Measurements from ENCODE around the gene RSPO3.

RSPO3 gene

DNA sequence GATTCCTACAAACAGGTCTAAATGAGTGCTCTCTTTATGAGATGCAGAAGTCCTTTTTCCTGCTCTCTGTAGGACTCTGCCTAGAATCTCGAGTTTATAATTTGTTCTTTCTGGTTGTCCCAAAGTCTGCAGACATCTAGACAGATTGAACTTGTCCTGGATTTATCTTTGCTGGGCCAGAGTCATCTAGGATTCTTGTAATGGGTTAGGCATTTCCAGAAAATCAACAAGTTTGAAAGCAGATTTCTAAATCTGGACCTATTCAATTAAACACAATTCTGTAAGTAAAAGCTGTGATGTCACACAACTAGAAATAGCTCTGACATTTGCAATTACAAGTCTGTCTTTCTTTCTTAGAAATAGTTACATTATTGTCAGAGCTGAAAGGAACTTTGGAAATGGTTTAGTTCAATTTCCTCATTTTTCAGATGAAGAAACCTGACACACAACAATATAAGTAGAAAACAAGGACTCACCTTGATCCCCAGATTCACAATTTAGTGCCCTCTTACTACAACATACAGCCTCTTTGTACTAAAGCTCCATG lies 4.2 kb upstream of the RSPO3 start:
- no peak for DNase-seq

DNA sequence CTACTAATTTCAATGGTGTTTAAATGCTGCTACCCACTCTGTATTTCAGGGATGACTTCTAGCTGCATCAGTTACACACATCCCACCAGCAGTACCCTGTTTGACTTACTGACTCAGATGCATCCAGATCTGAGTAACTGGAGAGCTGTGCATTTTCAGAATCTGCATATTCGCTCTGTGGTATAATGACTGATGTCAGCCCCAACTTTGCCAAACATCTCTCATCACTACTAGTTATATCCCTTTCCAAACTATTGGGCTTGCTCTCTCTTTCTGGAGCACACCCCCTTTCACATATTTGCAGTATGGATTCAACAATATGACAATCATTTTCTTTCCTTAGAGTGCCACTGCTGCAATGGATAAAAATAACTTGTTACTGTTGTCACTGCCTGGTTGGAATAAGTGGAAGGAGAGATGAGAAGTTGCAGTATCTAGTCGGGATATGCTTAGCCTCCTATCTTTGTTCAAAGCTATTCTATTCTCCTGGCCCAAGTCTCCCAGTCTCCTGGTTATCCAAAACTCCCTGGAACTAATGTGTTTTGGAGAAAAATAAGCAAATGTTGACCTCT lies 3.3 kb upstream of the RSPO3 start:
- DNase-seq, result no peak

DNA sequence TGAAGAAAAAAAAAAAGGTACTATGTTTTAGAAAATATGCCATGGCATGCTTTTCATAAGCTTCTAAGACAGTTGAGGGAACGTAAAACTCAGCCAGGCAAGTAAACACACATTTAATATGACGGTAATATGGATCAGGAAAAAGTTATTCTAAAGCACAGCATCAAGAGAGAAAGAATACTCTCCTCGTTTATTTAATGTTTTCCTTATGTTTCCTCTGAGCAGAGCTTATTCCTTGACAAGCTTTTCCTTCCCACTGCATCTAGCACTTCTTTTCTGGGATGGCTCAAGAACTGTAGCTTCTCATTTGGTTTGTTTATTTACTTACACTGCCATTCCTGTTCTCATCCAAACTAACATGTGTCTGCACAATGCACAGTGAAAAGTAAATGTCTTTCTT lies 2.7 kb upstream of the RSPO3 start:
- DNase-seq, result no peak

DNA sequence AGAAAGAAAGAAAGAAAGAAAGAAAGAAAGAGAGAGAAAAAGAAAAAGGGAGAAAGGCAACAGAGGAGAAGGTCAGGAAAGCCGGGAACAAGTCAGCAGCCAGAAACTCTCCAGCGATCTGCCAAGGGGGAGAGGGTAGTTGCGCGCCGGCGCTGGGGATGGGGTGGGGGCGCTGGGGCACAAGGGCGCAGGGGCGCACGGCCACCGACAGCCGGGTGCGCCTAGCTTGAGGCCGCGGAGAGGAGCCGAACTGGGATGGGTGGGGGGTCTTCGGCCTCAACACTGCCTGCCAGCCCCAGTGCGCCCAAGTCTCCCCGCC lies 533 bp upstream of the RSPO3 start:
- no peak for DNase-seq

DNA sequence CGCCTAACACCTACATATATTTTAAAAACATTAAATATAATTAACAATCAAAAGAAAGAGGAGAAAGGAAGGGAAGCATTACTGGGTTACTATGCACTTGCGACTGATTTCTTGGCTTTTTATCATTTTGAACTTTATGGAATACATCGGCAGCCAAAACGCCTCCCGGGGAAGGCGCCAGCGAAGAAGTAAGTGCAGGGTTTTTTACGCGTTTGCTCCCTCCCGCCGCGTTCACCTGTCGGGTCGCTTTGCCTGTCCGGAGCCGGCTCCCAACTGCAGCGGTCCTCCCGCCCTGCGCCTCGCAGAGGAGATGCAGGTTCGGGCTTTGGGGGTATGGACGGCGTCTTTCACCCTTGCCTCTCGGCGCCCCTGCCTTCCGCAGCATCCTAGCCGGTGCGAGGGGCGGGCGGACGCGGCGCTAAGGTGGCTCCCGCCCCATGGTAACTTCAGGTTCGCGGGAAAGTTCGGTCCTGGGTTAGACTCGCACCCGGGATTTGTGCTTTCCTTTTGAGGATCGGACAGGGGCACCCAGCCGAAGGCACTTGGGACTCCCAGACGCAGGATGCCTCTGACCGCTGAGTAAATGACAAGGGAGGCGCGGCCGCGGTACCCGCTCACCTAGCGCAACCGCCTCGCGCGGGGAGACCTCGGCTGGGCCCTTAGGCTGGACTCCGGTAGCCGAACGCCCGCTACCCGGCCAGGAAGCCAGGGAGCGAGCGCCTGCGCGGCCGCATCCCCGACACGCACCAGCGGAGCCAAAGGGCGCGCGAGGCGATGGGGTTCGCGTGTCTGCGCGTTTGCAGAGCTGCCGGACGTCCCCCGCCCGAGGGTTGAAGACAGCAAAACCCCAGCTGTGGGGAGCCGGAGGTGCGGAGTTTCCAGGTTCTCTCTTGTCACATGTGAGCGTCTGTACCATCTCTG lies 891 bp downstream of the RSPO3 start:
- DNase-seq, result peak; percentile 74

DNA sequence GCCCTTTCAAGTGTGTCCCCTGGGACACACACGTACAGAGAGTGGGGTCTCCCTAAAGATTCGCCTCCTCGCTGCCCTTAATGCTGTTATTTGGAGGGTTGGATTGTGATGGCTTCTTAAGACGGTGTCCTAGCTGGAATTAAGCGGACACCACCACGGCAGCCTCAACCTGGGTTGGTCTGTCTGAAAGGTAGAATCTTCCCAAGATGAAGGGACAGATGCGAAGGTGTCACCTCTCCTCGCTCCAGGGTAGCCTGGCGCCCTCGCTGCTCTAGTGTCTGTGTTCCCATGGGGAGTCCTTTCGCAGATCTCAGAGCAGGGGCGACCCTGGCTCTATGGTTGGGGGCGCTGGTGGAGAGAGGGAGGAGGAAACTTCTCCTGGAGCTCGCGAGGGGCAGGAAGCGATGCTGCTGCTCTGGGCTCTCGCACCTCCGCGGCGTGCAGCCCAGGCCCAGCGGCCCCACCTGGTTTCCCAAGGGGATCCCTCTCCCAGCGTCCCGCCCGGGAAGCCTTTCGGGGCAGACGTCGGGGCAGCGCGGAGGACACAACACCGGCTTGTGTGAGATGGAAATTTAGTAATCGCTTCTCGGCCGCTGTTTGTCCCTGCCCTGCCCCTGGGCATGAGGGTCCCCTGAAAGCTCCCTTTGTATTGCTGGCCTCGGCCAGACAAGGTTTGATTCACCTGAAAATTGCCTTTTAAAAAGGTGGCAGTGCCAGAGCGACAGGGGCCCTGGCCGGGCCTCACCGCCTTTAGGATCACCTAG lies 1.7 kb downstream of the RSPO3 start:
- DNase-seq, result peak; percentile 60

DNA sequence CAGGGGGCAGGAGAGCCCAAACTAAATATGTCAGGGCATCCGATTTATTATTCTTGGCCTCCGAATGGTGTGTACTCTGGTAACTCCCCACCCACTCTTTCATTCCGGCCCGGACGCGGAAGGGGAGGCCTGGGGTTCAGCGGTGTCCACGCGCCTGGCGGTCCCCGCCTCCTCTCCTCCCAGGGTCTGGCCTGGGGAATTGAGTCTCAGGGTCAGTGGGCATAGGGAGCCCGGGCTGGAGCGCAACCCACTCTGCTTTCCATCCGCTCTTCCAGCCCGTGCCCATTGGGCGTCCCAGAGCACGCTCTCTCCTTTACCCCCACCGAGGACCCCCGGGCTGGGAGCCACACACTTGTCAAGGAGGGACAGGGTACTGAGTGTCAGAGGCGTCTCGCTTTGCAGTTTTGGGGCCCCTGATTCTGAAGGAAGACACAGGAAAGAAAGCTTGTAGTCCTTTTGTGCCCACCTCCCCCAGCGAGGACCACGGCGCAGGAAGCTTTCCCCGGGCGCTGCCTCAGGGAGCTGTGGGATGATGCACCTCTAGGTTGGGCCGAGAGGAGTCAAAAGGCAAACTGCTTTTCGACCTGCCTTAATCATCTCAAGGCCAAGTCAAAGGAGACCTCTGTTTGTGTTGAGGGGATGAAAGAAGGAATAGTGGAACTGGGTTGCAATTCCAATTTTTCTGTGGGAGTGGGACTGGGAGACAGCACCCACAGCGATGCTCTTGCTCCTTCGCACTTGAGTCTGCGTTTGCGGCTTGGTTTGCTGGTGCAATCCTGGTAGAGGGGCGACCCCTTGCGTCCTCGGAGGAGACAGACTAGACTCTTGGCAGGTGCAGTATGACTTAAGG lies 2.5 kb downstream of the RSPO3 start:
- DNase-seq, result peak; percentile 93

DNA sequence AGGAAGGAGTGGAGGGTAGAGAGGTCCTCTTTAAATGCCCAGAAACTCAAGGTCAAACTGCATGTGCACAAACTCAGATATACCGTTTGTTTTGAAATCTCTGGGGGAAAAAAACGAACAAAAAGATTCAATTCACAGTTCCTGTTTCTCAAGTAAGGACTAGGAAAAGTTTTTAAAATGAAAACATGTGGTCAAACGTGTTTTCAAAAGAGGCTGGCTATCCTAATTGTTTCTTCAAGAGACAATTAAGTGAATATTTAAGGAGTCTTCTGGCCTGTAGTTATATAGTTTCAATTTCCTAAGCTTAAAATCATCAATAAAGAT lies 3.1 kb downstream of the RSPO3 start:
- no peak for DNase-seq

DNA sequence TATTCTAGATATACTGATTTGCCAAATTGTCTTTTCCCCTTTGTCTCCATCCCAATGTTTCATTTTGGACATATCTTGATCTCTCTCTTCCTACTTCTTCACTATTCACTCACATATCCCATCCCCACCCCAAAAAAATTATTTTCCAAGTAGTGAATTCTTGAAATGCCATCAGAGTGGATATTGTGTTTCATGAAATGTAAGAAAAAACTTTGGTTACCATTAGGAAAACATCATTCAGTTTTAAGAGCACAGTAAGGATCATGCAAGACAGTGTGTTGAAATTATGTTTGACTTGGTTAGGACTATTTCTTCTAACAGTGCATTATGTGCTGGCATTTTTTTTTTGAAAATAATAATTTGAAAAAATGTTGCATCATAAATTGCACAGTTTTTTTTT lies 5.7 kb downstream of the RSPO3 start:
- DNase-seq, result no peak

DNA sequence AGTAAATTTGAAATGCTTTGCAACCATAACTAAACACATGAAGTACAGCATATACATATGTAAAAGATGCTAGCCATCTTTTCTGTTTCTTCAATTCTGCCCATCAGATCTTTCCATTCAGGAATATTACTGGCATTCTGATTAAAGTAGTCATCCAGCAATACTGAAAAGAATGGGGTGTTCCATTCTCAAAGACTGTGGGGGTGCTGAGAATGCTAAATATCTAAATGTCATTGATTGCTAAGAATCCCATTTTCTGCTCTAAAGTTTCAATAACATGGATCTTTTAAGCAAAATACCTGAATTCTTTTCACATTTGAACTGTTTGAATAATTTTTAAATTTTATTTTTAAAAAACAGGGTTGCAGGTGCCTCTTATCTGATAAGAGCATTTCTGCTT lies 6.2 kb downstream of the RSPO3 start:
- DNase-seq, result no peak

DNA sequence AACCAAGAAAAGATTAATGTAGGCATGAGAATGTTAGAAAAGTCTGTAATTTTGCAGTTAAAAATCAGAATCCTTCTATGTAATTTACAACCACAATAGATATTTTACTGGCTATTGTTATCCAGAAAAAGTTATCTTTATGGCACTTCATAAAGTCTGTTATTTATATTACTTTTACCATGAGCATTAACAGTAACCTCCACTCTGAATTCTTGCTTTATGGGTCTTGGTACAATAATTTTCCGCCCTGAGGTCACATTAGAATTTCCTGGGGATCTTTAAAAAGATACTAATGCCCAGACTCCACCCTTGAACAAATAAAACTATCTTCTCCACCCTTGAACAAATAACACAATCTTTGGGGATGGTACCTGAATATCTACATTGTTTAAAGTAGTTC lies 9.6 kb downstream of the RSPO3 start:
- no peak for DNase-seq

DNA sequence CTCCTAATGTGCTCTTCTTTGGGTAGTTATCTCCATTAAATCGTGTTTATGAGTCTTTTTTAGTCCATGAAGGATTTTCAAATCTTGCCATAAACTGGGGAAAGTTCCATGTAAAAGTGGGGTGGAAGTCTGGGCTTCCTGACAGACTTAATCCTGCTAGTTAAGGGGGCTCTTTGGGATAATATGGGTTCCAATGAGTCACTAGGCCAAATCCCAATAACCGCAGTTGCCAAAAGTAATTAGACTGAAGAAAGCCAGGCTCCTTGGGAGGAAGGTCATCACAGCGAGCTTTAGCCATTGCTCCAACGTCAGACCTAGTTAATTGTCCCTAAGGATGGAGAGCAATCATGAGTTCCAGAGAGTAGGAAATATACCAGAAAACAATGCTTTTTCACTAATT lies 10.8 kb downstream of the RSPO3 start:
- no peak for DNase-seq

DNA sequence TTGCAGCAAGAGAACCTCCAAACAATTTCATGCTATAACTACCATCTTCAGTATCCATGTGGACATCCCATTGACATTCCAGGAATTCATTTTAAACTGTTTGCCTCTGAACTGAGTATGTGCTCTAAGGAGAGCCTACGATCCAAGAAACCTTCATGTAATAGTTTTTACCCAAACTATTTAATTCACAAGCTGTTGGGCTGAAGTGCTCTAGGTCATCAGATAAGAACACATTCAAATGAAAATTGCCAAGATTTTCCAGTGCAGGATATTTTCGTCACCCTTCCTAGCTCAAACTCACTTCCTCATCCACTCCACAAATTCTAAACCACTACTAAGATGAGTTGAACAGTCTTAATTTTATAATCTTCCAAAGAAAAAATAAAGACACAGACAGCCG lies 12.8 kb downstream of the RSPO3 start:
- DNase-seq, result no peak

DNA sequence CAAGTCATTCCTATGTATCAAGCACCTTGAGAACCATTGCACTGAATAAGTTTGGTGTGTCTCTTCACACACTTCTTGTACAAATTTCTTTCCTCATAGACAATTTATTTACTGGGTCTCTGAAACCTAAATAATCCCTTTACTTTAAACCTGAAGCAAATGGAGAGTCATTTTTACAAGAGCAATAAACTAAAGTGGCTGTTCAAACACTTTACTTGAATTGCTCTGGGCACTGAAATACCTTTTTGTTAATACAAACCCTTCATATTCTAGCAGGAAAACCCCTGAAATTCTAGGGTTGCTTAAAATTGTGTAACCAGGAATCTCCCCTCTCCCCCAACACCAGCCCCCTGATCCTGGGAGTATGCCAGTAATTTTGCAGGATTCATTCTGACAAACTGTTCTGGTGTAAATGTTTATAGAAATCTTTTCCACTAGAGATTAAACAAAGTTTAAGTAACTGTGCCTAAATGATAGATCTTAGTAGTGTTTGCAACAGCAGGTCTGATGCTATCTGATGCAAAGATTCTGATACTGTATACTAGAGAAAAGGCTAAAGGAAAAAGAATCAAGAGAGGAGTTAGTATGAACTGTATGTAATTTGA lies 13.4 kb downstream of the RSPO3 start:
- no peak for DNase-seq

DNA sequence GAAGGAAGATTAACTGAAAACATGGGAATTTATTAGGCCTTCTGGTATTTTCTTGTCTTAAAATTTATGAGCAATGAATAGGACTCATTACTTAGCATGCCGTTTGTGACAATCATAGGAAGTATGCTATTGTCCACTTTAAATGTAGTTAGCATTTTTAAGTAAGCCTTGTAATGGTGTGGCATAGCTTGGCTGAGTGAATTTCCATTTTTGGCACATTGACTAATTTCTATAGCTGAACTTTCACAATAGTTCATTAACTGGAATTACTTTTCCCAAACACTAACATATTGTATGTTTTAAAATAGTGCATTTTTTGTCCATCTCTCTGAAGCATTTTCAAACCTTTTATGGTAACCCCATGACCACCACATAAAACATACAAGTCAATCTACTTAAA lies 15.7 kb downstream of the RSPO3 start:
- DNase-seq, result no peak

DNA sequence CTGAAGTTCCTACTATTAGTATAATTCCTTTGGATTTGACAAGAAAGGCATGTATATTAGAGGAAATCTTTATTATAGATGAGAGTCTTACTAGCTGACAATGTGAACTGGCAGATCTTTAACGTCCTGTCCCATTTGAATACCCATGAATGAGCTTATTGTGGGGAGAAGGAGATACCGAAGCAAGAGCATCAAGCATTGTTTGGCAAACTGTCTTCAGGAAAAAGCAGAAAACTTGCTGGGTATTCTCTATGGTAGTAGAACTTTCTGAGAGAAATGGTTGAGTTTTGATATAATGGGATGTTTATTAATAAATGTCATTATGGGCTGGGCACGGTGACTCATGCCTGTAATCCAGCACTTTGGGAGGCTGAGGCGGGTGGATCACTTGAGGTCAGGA lies 18.3 kb downstream of the RSPO3 start:
- no peak for DNase-seq

DNA sequence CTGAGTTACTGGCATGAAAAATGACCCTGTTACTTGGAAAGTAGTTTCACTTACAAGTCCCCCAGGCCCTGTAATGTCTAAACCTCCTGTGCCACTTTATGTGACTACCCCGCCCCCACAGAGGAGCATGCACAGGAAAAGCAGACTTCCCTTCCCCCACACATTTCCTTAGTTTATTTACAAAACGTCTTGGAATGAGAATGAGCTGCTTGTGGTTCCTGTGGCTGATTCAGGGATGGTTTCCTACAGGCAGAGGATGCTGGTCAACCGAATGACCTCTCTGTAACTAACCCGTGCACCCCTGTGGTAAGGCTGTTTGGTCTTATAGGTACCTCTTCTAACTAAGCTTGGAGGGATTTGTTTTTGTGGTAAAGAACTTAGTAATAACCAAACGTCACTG lies 28.5 kb downstream of the RSPO3 start:
- DNase-seq, result no peak

DNA sequence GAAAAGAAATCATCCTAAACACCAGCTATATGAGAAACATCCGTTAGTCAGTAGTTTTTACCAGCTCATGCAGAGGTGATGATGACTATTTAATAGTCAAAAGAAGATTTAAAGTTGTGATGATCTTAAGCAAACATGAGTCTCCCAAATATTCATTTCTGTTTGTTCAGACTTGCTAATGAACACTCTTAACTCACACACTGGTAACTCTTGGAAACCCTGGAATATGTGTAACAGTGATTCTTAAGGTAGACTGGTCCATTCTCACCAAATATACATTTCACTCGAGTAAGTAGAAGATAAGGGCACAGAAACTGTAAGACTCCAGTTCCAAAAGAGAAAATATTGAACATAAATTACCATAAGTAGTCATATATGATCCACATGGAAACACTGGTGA lies 29.1 kb downstream of the RSPO3 start:
- DNase-seq, result no peak

DNA sequence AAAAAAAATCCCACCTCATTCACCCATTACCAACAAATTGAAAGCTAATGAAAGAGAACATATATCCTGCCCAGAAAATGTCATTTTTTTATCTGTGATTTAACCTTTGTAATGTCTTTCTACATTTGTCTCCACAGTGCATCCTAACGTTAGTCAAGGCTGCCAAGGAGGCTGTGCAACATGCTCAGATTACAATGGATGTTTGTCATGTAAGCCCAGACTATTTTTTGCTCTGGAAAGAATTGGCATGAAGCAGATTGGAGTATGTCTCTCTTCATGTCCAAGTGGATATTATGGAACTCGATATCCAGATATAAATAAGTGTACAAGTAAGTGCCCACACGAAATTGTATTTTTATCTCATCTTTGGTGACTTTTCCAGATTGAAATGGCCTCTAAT lies 30.0 kb downstream of the RSPO3 start:
- no peak for DNase-seq

DNA sequence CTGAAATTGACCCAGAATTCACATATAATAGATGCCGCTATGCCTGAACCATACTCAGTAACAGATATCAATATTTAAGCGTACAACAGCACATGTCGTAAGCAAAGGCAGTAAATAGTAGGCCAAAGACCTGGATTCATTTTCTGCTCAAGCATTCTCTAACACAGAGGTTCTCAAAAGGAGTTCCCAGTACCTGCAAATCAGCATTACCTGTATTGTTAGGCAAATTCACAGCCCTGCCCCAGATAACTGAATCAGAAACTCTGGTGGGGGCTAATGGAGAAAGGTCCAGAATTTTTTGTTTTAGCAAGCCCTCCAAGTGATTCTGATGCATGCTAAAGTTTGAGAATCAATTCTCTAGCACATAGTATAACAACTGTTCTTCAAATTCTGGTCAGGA lies 36.0 kb downstream of the RSPO3 start:
- no peak for DNase-seq

DNA sequence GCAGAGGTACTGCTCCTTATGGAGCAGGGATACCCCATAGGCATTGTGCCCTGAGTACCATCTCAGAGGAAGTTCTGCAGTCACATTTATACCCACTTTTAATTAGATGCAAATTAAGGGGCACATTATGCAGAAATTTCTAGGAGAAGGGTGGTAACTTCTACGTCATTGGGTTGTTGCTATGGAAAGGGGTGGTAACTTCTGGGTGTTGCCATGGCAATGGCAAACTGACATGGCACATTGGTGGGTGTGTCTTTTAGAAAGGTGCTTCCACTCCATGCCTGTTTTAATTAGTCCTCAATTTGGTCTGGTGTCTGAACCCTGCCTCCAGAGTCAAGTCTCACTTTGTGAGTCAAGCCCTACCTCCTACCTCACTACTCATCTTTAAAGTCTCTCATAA lies 42.0 kb downstream of the RSPO3 start:
- DNase-seq, result no peak

DNA sequence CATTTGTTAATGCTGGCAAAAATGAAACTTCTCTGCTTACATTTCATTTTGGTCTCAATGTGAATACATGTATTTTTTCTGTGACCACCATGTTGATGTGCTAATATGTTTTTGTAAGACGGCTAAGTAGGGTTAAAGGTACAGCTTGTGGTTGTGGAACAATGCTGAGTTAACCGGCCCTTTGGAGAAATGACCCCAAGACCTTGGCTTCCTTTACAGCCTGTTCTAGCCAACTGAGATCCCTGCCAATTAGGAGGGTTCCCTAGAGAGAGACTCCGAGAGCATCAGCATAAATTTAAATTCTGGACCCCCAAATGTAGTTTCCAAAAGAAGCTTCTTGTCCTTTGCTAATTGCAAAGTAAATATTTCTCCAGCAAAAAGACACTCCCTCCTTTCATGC lies 44.4 kb downstream of the RSPO3 start:
- no peak for DNase-seq

DNA sequence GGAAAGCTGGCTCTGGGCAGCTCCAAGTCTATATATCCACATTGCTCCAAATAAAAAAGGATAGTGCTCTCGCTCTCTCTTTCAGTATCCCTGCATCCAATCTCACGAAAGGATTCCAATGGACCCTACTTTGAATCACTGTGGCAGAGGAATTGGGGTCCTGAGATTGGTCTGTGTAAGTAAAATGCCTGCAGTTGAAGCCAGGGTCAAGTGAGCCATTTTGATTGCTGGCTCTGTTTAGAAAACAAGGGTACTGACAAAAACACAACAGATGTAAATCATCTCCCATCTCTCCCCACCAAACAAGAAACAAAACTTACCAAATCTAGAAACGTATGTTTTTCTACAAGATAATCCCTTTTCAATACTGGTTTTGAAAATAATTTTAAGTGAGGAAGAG lies 45.6 kb downstream of the RSPO3 start:
- no peak for DNase-seq

Measured in eye (tissue), 1 donor.